ENCODE data around the gene NELFB.

The NELFB gene

GRCh38 chr9:137269231-137269772, 14.2 kb downstream of the NELFB start:
- Histone ChIP-seq H3K27me3 (ENCODE audit: insufficient read depth, low read length) (no peaks in the 10 kb centered on the region), H3K4me2 (ENCODE audit: low read length) (peak overlapping the region; percentile 74), H3K9ac (ENCODE audit: low read length) (peak overlapping the region; percentile 61), H3K4me3 (ENCODE audit: low read depth, low read length, poor library complexity, severe bottlenecking) (peak overlapping the region; percentile 58), H2AFZ (ENCODE audit: low read length) (no peak overlapping the region), H3K9me3 (ENCODE audit: low read length) (no peaks in the 10 kb centered on the region), H3K9me2 (ENCODE audit: low read depth, low read length) (no peaks in the 10 kb centered on the region), H3F3A (ENCODE audit: insufficient read depth, low read length) (no peaks in the 10 kb centered on the region), H4K20me1 (ENCODE audit: insufficient read depth, low read length) (no peaks in the 10 kb centered on the region), H3K4me1 (ENCODE audit: insufficient read depth, low read length, severe bottlenecking) (peaks cover 53% of the 10 kb centered on the region), H3K27ac (ENCODE audit: low read depth, low read length, poor library complexity, severe bottlenecking) (peak overlapping the region; percentile 92), H3K36me3 (ENCODE audit: insufficient read depth, low read length) (peaks cover 53% of the 10 kb centered on the region), H3K79me2 (ENCODE audit: insufficient read depth, low read length) (no peaks in the 10 kb centered on the region)
- TF ChIP-seq CTCF (IDR thresholded peaks at IDR 0.05; ENCODE audit: low read length) (no peak), EZH2 (IDR thresholded peaks at IDR 0.05; ENCODE audit: borderline replicate concordance, low read length) (no peak)

GRCh38 chr9:137270929-137271695, 16.0 kb downstream of the NELFB start:
- Histone ChIP-seq H3F3A (ENCODE audit: insufficient read depth, low read length) (no peaks in the 10 kb centered on the region), H3K9ac (ENCODE audit: low read length) (no peak overlapping the region), H3K27me3 (ENCODE audit: insufficient read depth, low read length) (no peaks in the 10 kb centered on the region), H3K4me3 (ENCODE audit: low read depth, low read length, poor library complexity, severe bottlenecking) (no peak overlapping the region), H3K27ac (ENCODE audit: low read depth, low read length, poor library complexity, severe bottlenecking) (peak overlapping the region; percentile 68), H3K79me2 (ENCODE audit: insufficient read depth, low read length) (no peaks in the 10 kb centered on the region), H3K9me3 (ENCODE audit: low read length) (no peaks in the 10 kb centered on the region), H3K9me2 (ENCODE audit: low read depth, low read length) (no peaks in the 10 kb centered on the region), H3K4me2 (ENCODE audit: low read length) (no peak overlapping the region), H2AFZ (ENCODE audit: low read length) (no peak overlapping the region), H3K36me3 (ENCODE audit: insufficient read depth, low read length) (peaks cover 46% of the 10 kb centered on the region), H3K4me1 (ENCODE audit: insufficient read depth, low read length, severe bottlenecking) (peaks cover 71% of the 10 kb centered on the region), H4K20me1 (ENCODE audit: insufficient read depth, low read length) (no peaks in the 10 kb centered on the region)
- TF ChIP-seq EZH2 (IDR thresholded peaks at IDR 0.05; ENCODE audit: borderline replicate concordance, low read length) (no peak), CTCF (IDR thresholded peaks at IDR 0.05; ENCODE audit: low read length) (no peak)

GRCh38 chr9:137271696-137272076, 16.6 kb downstream of the NELFB start:
- H4K20me1 ChIP-seq (ENCODE audit: insufficient read depth, low read length), result no peaks in the 10 kb centered on the region

More at GRCh38 chr9:137271696-137272076, 16.6 kb downstream of the NELFB start:
- Histone ChIP-seq H3K36me3 (ENCODE audit: insufficient read depth, low read length) (peaks cover 40% of the 10 kb centered on the region), H3K27me3 (ENCODE audit: insufficient read depth, low read length) (no peaks in the 10 kb centered on the region), H3K4me2 (ENCODE audit: low read length) (no peak overlapping the region), H3K9me3 (ENCODE audit: low read length) (no peaks in the 10 kb centered on the region), H3F3A (ENCODE audit: insufficient read depth, low read length) (no peaks in the 10 kb centered on the region), H3K79me2 (ENCODE audit: insufficient read depth, low read length) (no peaks in the 10 kb centered on the region), H3K4me1 (ENCODE audit: insufficient read depth, low read length, severe bottlenecking) (peaks cover 75% of the 10 kb centered on the region), H3K9ac (ENCODE audit: low read length) (no peak overlapping the region), H3K9me2 (ENCODE audit: low read depth, low read length) (no peaks in the 10 kb centered on the region), H3K27ac (ENCODE audit: low read depth, low read length, poor library complexity, severe bottlenecking) (peak overlapping the region; percentile 68), H2AFZ (ENCODE audit: low read length) (no peak overlapping the region), H3K4me3 (ENCODE audit: low read depth, low read length, poor library complexity, severe bottlenecking) (no peak overlapping the region)
- TF ChIP-seq CTCF (IDR thresholded peaks at IDR 0.05; ENCODE audit: low read length) (no peak), EZH2 (IDR thresholded peaks at IDR 0.05; ENCODE audit: borderline replicate concordance, low read length) (no peak)

Measured in OCI-LY1 (cell line).